Fibroblast of villous mesenchyme (primary cell): ENCODE data around the gene RAB3A. TPM values are rescaled to one million over a fixed set of nuclear protein-coding genes. Genes with fewer than 3 reads are reported as not detected.

Experiments used
- DNase-seq: peaks from one replicate; pipeline ENCODE4 v3.0.0-alpha.2; 2010; ENCODE audit warnings: low read depth
- H3K4me3 ChIP-seq: 2 replicates; pipeline ENCODE4 v1.5.1; 2011; ENCODE audit warnings: low read depth, mild to moderate bottlenecking, low read length
- CTCF ChIP-seq: IDR thresholded peaks from 2 replicates; pipeline ENCODE4 v1.5.1; 2012; ENCODE audit warnings: low read depth, mild to moderate bottlenecking, low read length; ENCODE audit not compliant: insufficient read depth
- total RNA-seq: library from RNA; depleted of rRNA; stranded (reverse); fragments of >200 nt; gene quantifications from 2 replicates; pipeline ENCODE4 v1.2.3, GENCODE V29; 2012

Gene RAB3A
- total RNA-seq, 1 donor = 1.3 TPM

- no peak for DNase-seq
- no peak for TF ChIP-seq CTCF
- no peak overlapping the region for H3K4me3 ChIP-seq
These were observed 6.5 kb downstream of the RAB3A start for GRCh38 chr19:18197306-18197705.

GRCh38 chr19:18196511-18196845 is 7.4 kb downstream of the RAB3A start:
- no peak overlapping the region for H3K4me3 ChIP-seq
- DNase-seq = no peak
- TF ChIP-seq CTCF = no peak

GRCh38 chr19:18194554-18195238 is 9.1 kb downstream of the RAB3A start:
- peak; percentile 55 for DNase-seq
- H3K4me3 ChIP-seq = peak overlapping the region; percentile 84
- no peak for TF ChIP-seq CTCF

GRCh38 chr19:18194181-18194530 is 9.7 kb downstream of the RAB3A start:
- no peak for DNase-seq

GRCh38 chr19:18193388-18194180 is 10.3 kb downstream of the RAB3A start:
- no peak for DNase-seq
- peak overlapping the region; percentile 84 for H3K4me3 ChIP-seq
- TF ChIP-seq CTCF = peak; percentile 6

More at GRCh38 chr19:18194181-18194530, 9.7 kb downstream of the RAB3A start:
- no peak for TF ChIP-seq CTCF
- H3K4me3 ChIP-seq = peak overlapping the region; percentile 84

GRCh38 chr19:18192673-18193387 is 11.0 kb downstream of the RAB3A start, which contains the start of gene MPV17L2:
Gene MPV17L2, plus strand, starts transcription at chr19:18193218. Its CDS starts 64 bp downstream, at chr19:18193282.
- peak; percentile 100 for DNase-seq
- TF ChIP-seq CTCF = no peak
- H3K4me3 ChIP-seq = peak within 1 kb of the TSS; percentile 84
